Thoracic aorta (tissue), 2 donors: ENCODE results near the gene AP2A1. TPM values are rescaled to one million over a fixed set of nuclear protein-coding genes. Genes with fewer than 3 reads are reported as not detected.

ENCODE experiments used
- ATAC-seq: fragments of 150-250 bp; one replicate; pipeline ENCODE4 v1.8.0; 2017; ENCODE audit warnings: low read depth; ENCODE audit not compliant: insufficient number of reproducible peaks, low FRiP score
- DNase-seq: peaks from one replicate; pipeline ENCODE4 v3.0.0-alpha.2; 2020; ENCODE audit warnings: low spot score
- H3K27ac ChIP-seq, 2 donors: fragments of 200-600 bp; sonication (generic); 1 replicate in 1 of 2; 2 replicates in 1 of 2; pipeline ENCODE4 v1.5.1; 2016; ENCODE audit warnings: mild to moderate bottlenecking in 2 of 2, moderate library complexity in 2 of 2
- H3K27me3 ChIP-seq: fragments of 200-600 bp; sonication (generic); replicated peaks from 2 replicates; pipeline ENCODE4 v1.6.0; 2016; ENCODE audit warnings: mild to moderate bottlenecking; ENCODE audit not compliant: insufficient read depth
- H3K36me3 ChIP-seq: fragments of 200-600 bp; sonication (generic); one replicate; pipeline ENCODE4 v1.5.1; 2016
- H3K4me1 ChIP-seq, 2 donors: fragments of 200-600 bp; sonication (generic); 1 replicate in 1 of 2; 2 replicates in 1 of 2; pipeline versions ENCODE4 v1.5.1 to v1.6.0; 2016; ENCODE audit warnings: low read depth in 2 of 2, mild to moderate bottlenecking in 1 of 2; ENCODE audit not compliant: control insufficient read depth in 1 of 2
- H3K4me3 ChIP-seq: fragments of 200-600 bp; sonication (generic); 2 replicates; pipeline ENCODE4 v1.5.1; 2016; ENCODE audit warnings: mild to moderate bottlenecking
- H3K9me3 ChIP-seq: fragments of 200-600 bp; sonication (generic); 2 replicates; pipeline ENCODE4 v1.5.1; 2016
- CTCF ChIP-seq: fragments of 200-600 bp; sonication (generic); IDR thresholded peaks from one replicate; pipeline ENCODE4 v1.5.1; 2019; ENCODE audit warnings: antibody characterized with exemption
- total RNA-seq, 2 donors: library from RNA; depleted of rRNA; stranded (reverse); fragments of >200 nt; gene quantifications; one replicate each; pipeline versions ENCODE4 v1.1.0 to v1.2.3, GENCODE V29; 2016

The AP2A1 gene
- total RNA-seq, 2 donors from 2014 or later = 81.1 to 89.7 TPM

- H3K4me3 ChIP-seq = no peak overlapping the region
- H3K4me1 ChIP-seq = peaks cover 0 to 7% of the 10 kb centered on the region in 2 donors
- DNase-seq = no peak
- H3K36me3 ChIP-seq = peaks cover 65% of the 10 kb centered on the region
- H3K27ac ChIP-seq = no peak overlapping the region
- H3K27me3 ChIP-seq = no peaks in the 10 kb centered on the region
- no peaks in the 10 kb centered on the region for H3K9me3 ChIP-seq
- ATAC-seq = no peak
- TF ChIP-seq CTCF = no peak
These were observed 33.1 kb downstream of the AP2A1 start for GRCh38 chr19:49799798-49800376.

GRCh38 chr19:49800771-49801170 is 34.0 kb downstream of the AP2A1 start:
- ATAC-seq (no peak), DNase-seq (no peak)
- H3K4me3 ChIP-seq = no peak overlapping the region
- H3K27me3 ChIP-seq = no peaks in the 10 kb centered on the region
- no peak for TF ChIP-seq CTCF
- H3K36me3 ChIP-seq = peaks cover 61% of the 10 kb centered on the region
- H3K27ac ChIP-seq = no peak overlapping the region
- H3K4me1 ChIP-seq = peaks cover 0 to 7% of the 10 kb centered on the region in 2 donors
- no peaks in the 10 kb centered on the region for H3K9me3 ChIP-seq

- no peak for TF ChIP-seq CTCF
- no peak for ATAC-seq
- Histone ChIP-seq H3K9me3 (no peaks in the 10 kb centered on the region), H3K36me3 (peaks cover 55% of the 10 kb centered on the region), H3K27me3 (no peaks in the 10 kb centered on the region), H3K27ac (no peak overlapping the region), H3K4me1 (peaks cover 0 to 7% of the 10 kb centered on the region in 2 donors), H3K4me3 (no peak overlapping the region)
- DNase-seq = no peak
These were observed 34.6 kb downstream of the AP2A1 start for GRCh38 chr19:49801401-49801888.

- peaks cover 49% of the 10 kb centered on the region for H3K36me3 ChIP-seq
- no peak for TF ChIP-seq CTCF
- H3K27me3 ChIP-seq = no peaks in the 10 kb centered on the region
- ATAC-seq (no peak), DNase-seq (peak; percentile 75)
- H3K4me3 ChIP-seq = peak overlapping the region; percentile 48
- peak overlapping the region; percentile 5 to 37 for H3K27ac ChIP-seq
- peaks cover 0 to 7% of the 10 kb centered on the region in 2 donors for H3K4me1 ChIP-seq
- H3K9me3 ChIP-seq = no peaks in the 10 kb centered on the region
These were observed 35.3 kb downstream of the AP2A1 start for GRCh38 chr19:49801966-49802661.

GRCh38 chr19:49802836-49803528 is 36.2 kb downstream of the AP2A1 start:
- Histone ChIP-seq H3K9me3 (no peaks in the 10 kb centered on the region), H3K36me3 (peaks cover 48% of the 10 kb centered on the region), H3K4me3 (no peak overlapping the region), H3K27ac (peak overlapping the region in 1 of 2 donors; percentile 5), H3K27me3 (no peaks in the 10 kb centered on the region), H3K4me1 (peaks cover 0 to 7% of the 10 kb centered on the region in 2 donors)
- ATAC-seq (no peak), DNase-seq (no peak)
- TF ChIP-seq CTCF = no peak
